ENCODE results near the gene NACAD.

- TF ChIP-seq CTCF (IDR thresholded peaks at IDR 0.05) (no peak), POLR2AphosphoS5 (IDR thresholded peaks at IDR 0.05) (no peak), EP300 (IDR thresholded peaks at IDR 0.05) (no peak)
Observed at GRCh38 chr7:45070254-45070642, 18.5 kb downstream of the NACAD start.
